Panc1 (cell line): ENCODE results near the gene ZP2. TPM values are rescaled to one million over a fixed set of nuclear protein-coding genes. Genes with fewer than 3 reads are reported as not detected.

Experiments used
- ATAC-seq: fragments of 200-7000 bp; cut with Tn5 transposase; 2 replicates; pipeline ENCODE4 v1.9.1; 2020; ENCODE audit warnings: mild to moderate bottlenecking, moderate library complexity
- BruUV-seq: library from RNA; stranded (reverse); fragments of 400-500 nt; replicated peaks from 2 replicates; lab custom pipeline; 2021; lab: Mats Ljungman, UMichigan
- CTCF ChIA-PET: fragments of 300-600 bp; sonication (Branson Sonifier 250); formaldehyde crosslinking; loops from one replicate; lab custom pipeline; 2022; ENCODE audit warnings: antibody characterized with exemption; lab: Charles Lee
- POLR2A ChIA-PET: fragments of 300-600 bp; sonication (Branson Sonifier 250); formaldehyde crosslinking; loops from one replicate; lab custom pipeline; 2022; ENCODE audit warnings: antibody characterized with exemption; lab: Charles Lee
- DNase-seq: peaks from one replicate; pipeline ENCODE4 v3.0.0-alpha.2; 2010; ENCODE audit warnings: low read depth, low spot score
- H3K27ac ChIP-seq: 2 replicates; pipeline ENCODE4 v1.5.1; 2011; ENCODE audit warnings: mild to moderate bottlenecking, low read length, inconsistent platforms
- H3K27me3 ChIP-seq: fragments of 200-500 bp; sonication (Bioruptor generic); 2 replicates; pipeline ENCODE4 v1.6.0; 2014; ENCODE audit warnings: low read length, inconsistent platforms; ENCODE audit not compliant: control insufficient read depth, insufficient read depth
- H3K36me3 ChIP-seq: fragments of 200-500 bp; sonication (Bioruptor generic); 2 replicates; pipeline ENCODE4 v1.5.1; 2014; ENCODE audit warnings: inconsistent platforms, mild to moderate bottlenecking, low read length, moderate library complexity; ENCODE audit not compliant: control insufficient read depth, insufficient read depth
- H3K4me1 ChIP-seq: 2 replicates; pipeline ENCODE4 v1.5.1; 2011; ENCODE audit warnings: inconsistent platforms, mild to moderate bottlenecking, low read length, moderate library complexity; ENCODE audit not compliant: control insufficient read depth, insufficient read depth
- H3K4me3 ChIP-seq, 2 experiments: 2 replicates each; pipeline ENCODE4 v1.5.1; 2011 to 2012; ENCODE audit warnings: low read depth in 2 of 2, low read length in 2 of 2, mild to moderate bottlenecking in 2 of 2, inconsistent platforms in 1 of 2, moderate library complexity in 1 of 2
- H3K9me3 ChIP-seq: fragments of 200-500 bp; sonication (Bioruptor generic); 2 replicates; pipeline ENCODE4 v1.5.1; 2014; ENCODE audit warnings: low read depth, mild to moderate bottlenecking, inconsistent platforms, low read length, moderate library complexity; ENCODE audit not compliant: control insufficient read depth, insufficient read depth
- CTCF ChIP-seq: fragments of 450-650 bp; IDR thresholded peaks from 2 replicates; pipeline ENCODE4 v1.5.1; 2017; ENCODE audit warnings: mild to moderate bottlenecking
- POLR2AphosphoS5 ChIP-seq: IDR thresholded peaks from 2 replicates; pipeline ENCODE4 v1.6.1; 2012; ENCODE audit warnings: mild to moderate bottlenecking, low read depth, low read length, moderate library complexity
- REST ChIP-seq, 2 experiments: IDR thresholded peaks; 2 replicates each; pipeline ENCODE4 v1.6.1; 2011 to 2012; ENCODE audit warnings: low read depth in 2 of 2, control low read depth in 1 of 2, low read length in 1 of 2, mild to moderate bottlenecking in 1 of 2, moderate library complexity in 1 of 2; ENCODE audit not compliant: insufficient read depth in 1 of 2
- SIN3A ChIP-seq: IDR thresholded peaks from 2 replicates; pipeline ENCODE4 v1.6.1; 2012; ENCODE audit warnings: low read depth, mild to moderate bottlenecking, low read length, moderate library complexity, borderline replicate concordance; ENCODE audit not compliant: insufficient read depth
- TCF7L2 ChIP-seq: IDR thresholded peaks from 2 replicates; pipeline ENCODE4 v1.6.1; 2011; ENCODE audit warnings: mild to moderate bottlenecking, low read depth, low read length, inconsistent platforms
- in situ Hi-C: cut with HindIII; loops from 2 replicates; pipeline ENCODE4 v1.10.0; 2016; ENCODE audit warnings: low sequenced_read_pairs, low pct_unique_long_range_greater_than_20kb
- intact Hi-C: fragments of 100-400 bp; cut with micrococcal nuclease; formaldehyde crosslinking; loops from one replicate; pipeline ENCODE4 v1.10.0; 2022; ENCODE audit not compliant: unreplicated experiment
- total RNA-seq: library from RNA; stranded (reverse); gene quantifications from one replicate; pipeline ENCODE4 v1.2.1, GENCODE V29; 2021; ENCODE audit not compliant: unreplicated experiment

Gene ZP2
- total RNA-seq, 1 experiment from 2014 or later, result not detected

- TF ChIP-seq CTCF (no peak), POLR2AphosphoS5 (no peak), SIN3A (no peak), REST (IDR thresholded peaks at IDR 0.05; ENCODE audit: insufficient read depth in 1 of 2, low read depth in 2 of 2, low read length in 1 of 2) (no peak), TCF7L2 (no peak)
- Histone ChIP-seq H3K36me3 (no peaks in the 10 kb centered on the region), H3K4me1 (0 out of 2 replicates have a peak, but pooled peaks cover 4% of the 10 kb centered on the region), H3K4me3 (no peak overlapping the region), H3K27me3 (no peaks in the 10 kb centered on the region), H3K27ac (no peak overlapping the region), H3K9me3 (no peaks in the 10 kb centered on the region)
- in situ Hi-C loops, result loop anchor here (25.0 kb wide), 1 partner anchor 103 kb away; the partner anchor contains the start of gene CRYM
- no TSS peak for BruUV-seq
- DNase-seq (no peak), ATAC-seq (no peak)
- POLR2A ChIA-PET, result no interaction called here
- intact Hi-C loops, result no loop called here
- CTCF ChIA-PET, result interaction anchor here (0.7 kb wide), 1 partner anchor 34 kb away, joined by 4 read pairs; no protein-coding TSS in a partner anchor
Measured at GRCh38 chr16:21183995-21184394, 27.4 kb downstream of the ZP2 start.

GRCh38 chr16:21179983-21180365, 31.4 kb downstream of the ZP2 start:
- BruUV-seq, result no TSS peak
- Histone ChIP-seq H3K27ac (no peak overlapping the region), H3K36me3 (no peaks in the 10 kb centered on the region), H3K4me1 (no peaks in the 10 kb centered on the region), H3K4me3 (no peak overlapping the region), H3K9me3 (no peaks in the 10 kb centered on the region), H3K27me3 (no peaks in the 10 kb centered on the region)
- in situ Hi-C loops (loop anchor here (25.0 kb wide), 1 partner anchor 107 kb away; the partner anchor contains the start of gene CRYM), intact Hi-C loops (no loop called here)
- TF ChIP-seq REST (IDR thresholded peaks at IDR 0.05; ENCODE audit: insufficient read depth in 1 of 2, low read depth in 2 of 2, low read length in 1 of 2) (no peak), TCF7L2 (no peak), CTCF (no peak), SIN3A (no peak), POLR2AphosphoS5 (no peak)
- CTCF ChIA-PET, result no interaction called here
- POLR2A ChIA-PET, result interaction anchor here (0.6 kb wide), 1 partner anchor 11 kb away, joined by 5 read pairs; no protein-coding TSS in a partner anchor
- ATAC-seq (no peak), DNase-seq (no peak)
